ENCODE measurements around the gene HPDL.
A peak's percentile ranks its signal among the peaks of the same experiment; 100 is the strongest.

HPDL gene

GRCh38 chr1:45325851-45326506, 716 bp upstream of the HPDL start:
- DNase-seq, result no peak

- no peak for DNase-seq
These were observed 1.2 kb downstream of the HPDL start for GRCh38 chr1:45327644-45328515.

- DNase-seq, result no peak
These were observed 2.0 kb downstream of the HPDL start for GRCh38 chr1:45328680-45329079.

- no peak for DNase-seq
These were observed 2.8 kb downstream of the HPDL start for GRCh38 chr1:45329445-45329844.

- DNase-seq, result no peak
These were observed 5.0 kb downstream of the HPDL start for GRCh38 chr1:45331436-45332345.

- no peak for DNase-seq
These were observed 5.6 kb downstream of the HPDL start for GRCh38 chr1:45332346-45332720.

- DNase-seq, result no peak
These were observed 7.9 kb downstream of the HPDL start for GRCh38 chr1:45334308-45335245.

- no peak for DNase-seq
These were observed 9.2 kb downstream of the HPDL start for GRCh38 chr1:45335855-45336324.

- DNase-seq, result no peak
These were observed 11.1 kb downstream of the HPDL start for GRCh38 chr1:45337630-45338325.

- DNase-seq, result peak; percentile 48
These were observed 13.3 kb downstream of the HPDL start, which contains the start of the genes MUTYH and TOE1 for GRCh38 chr1:45339789-45340558. TSS of gene MUTYH (minus strand) at chr1:45340440. CDS start at chr1:45334505, 5,935 bp downstream. TSS of gene TOE1 (plus strand) at chr1:45340170. CDS start at chr1:45340253, 83 bp downstream.

- DNase-seq, result no peak
These were observed 14.2 kb downstream of the HPDL start for GRCh38 chr1:45340816-45341466.

GRCh38 chr1:45344499-45344898, 17.8 kb downstream of the HPDL start:
- DNase-seq, result no peak

- no peak for DNase-seq
These were observed 18.3 kb downstream of the HPDL start for GRCh38 chr1:45345014-45345413.

- no peak for DNase-seq
These were observed 19.8 kb downstream of the HPDL start for GRCh38 chr1:45346473-45346872.

- no peak for DNase-seq
These were observed 21.3 kb downstream of the HPDL start for GRCh38 chr1:45348020-45348419.

- DNase-seq, result no peak
These were observed 21.9 kb downstream of the HPDL start for GRCh38 chr1:45348609-45348965.

- DNase-seq, result no peak
These were observed 22.4 kb downstream of the HPDL start for GRCh38 chr1:45348966-45349677.

GRCh38 chr1:45351508-45351907, 24.8 kb downstream of the HPDL start:
- no peak for DNase-seq

- DNase-seq, result no peak
These were observed 27.0 kb downstream of the HPDL start for GRCh38 chr1:45353685-45354084.
